Loucy (cell line): ENCODE measurements around the gene COL11A2.

Experiments used
- H2AFZ ChIP-seq: fragments of 200-600 bp; sonication (generic); 2 replicates; pipeline ENCODE4 v1.6.0; 2016; ENCODE audit warnings: antibody characterized with exemption, mild to moderate bottlenecking, low read length, moderate library complexity
- H3F3A ChIP-seq: fragments of 200-600 bp; 2 replicates; pipeline ENCODE4 v1.6.0; 2016; ENCODE audit warnings: antibody characterized with exemption, low read depth, mild to moderate bottlenecking
- H3K27me3 ChIP-seq: fragments of 200-600 bp; sonication (generic); 2 replicates; pipeline ENCODE4 v1.6.1; 2014; ENCODE audit warnings: low read length, mild to moderate bottlenecking; ENCODE audit not compliant: insufficient read depth, poor library complexity, severe bottlenecking
- H3K36me3 ChIP-seq: fragments of 200-600 bp; sonication (generic); 2 replicates; pipeline ENCODE4 v1.6.1; 2016; ENCODE audit warnings: low read length; ENCODE audit not compliant: insufficient read depth
- H3K4me1 ChIP-seq: fragments of 200-600 bp; sonication (generic); 2 replicates; pipeline ENCODE4 v1.5.1; 2014; ENCODE audit warnings: low read length, mild to moderate bottlenecking; ENCODE audit not compliant: insufficient read depth, poor library complexity, severe bottlenecking
- H3K4me2 ChIP-seq: fragments of 200-600 bp; sonication (generic); 2 replicates; pipeline ENCODE4 v1.6.0; 2014; ENCODE audit warnings: antibody characterized with exemption, low read length, low read depth, mild to moderate bottlenecking; ENCODE audit not compliant: poor library complexity, severe bottlenecking
- H3K4me3 ChIP-seq: fragments of 200-600 bp; sonication (generic); 2 replicates; pipeline ENCODE4 v1.5.1; 2014; ENCODE audit warnings: low read length, mild to moderate bottlenecking, mixed read lengths; ENCODE audit not compliant: poor library complexity, severe bottlenecking
- H3K79me2 ChIP-seq: fragments of 200-600 bp; sonication (generic); 2 replicates; pipeline ENCODE4 v1.6.1; 2014; ENCODE audit warnings: low read length; ENCODE audit not compliant: insufficient read depth
- H3K9ac ChIP-seq: fragments of 200-600 bp; sonication (generic); 2 replicates; pipeline ENCODE4 v1.6.0; 2014; ENCODE audit warnings: mild to moderate bottlenecking, low read depth, low read length, moderate library complexity; ENCODE audit not compliant: poor library complexity, severe bottlenecking
- H3K9me2 ChIP-seq: fragments of 200-600 bp; sonication (generic); replicated peaks from 2 replicates; pipeline ENCODE4 v1.6.1; 2016; ENCODE audit warnings: low read depth, low read length, mixed read lengths
- H3K9me3 ChIP-seq: fragments of 200-600 bp; sonication (generic); 2 replicates; pipeline ENCODE4 v1.6.1; 2014; ENCODE audit warnings: mild to moderate bottlenecking, antibody characterized with exemption, low read length, low read depth; ENCODE audit not compliant: insufficient read depth
- H4K20me1 ChIP-seq: fragments of 200-600 bp; sonication (generic); 2 replicates; pipeline ENCODE4 v1.6.0; 2014; ENCODE audit warnings: antibody characterized with exemption, low read length, mild to moderate bottlenecking; ENCODE audit not compliant: insufficient read depth, poor library complexity, severe bottlenecking
- CTCF ChIP-seq: fragments of 200-600 bp; sonication (generic); conservative IDR thresholded peaks from 2 replicates; pipeline ENCODE4 v1.5.1; 2014; ENCODE audit warnings: mild to moderate bottlenecking, antibody characterized with exemption, low read length
- EZH2phosphoT487 ChIP-seq: fragments of 200-600 bp; IDR thresholded peaks from 2 replicates; pipeline ENCODE4 v1.6.1; 2018; ENCODE audit warnings: antibody characterized with exemption, mild to moderate bottlenecking, moderate library complexity, borderline replicate concordance

COL11A2 gene

GRCh38 chr6:33217681-33218080, 25.4 kb upstream of the COL11A2 start:
- Histone ChIP-seq H2AFZ (no peak overlapping the region), H3K4me1 (no peaks in the 10 kb centered on the region), H3K9ac (no peak overlapping the region), H3K36me3 (no peaks in the 10 kb centered on the region), H3K4me3 (no peak overlapping the region), H4K20me1 (no peaks in the 10 kb centered on the region), H3K9me3 (no peaks in the 10 kb centered on the region), H3K4me2 (no peak overlapping the region), H3K79me2 (no peaks in the 10 kb centered on the region), H3F3A (no peaks in the 10 kb centered on the region), H3K9me2 (no peaks in the 10 kb centered on the region), H3K27me3 (no peaks in the 10 kb centered on the region)
- no peak for TF ChIP-seq EZH2phosphoT487
- no peak for TF ChIP-seq CTCF

GRCh38 chr6:33217246-33217645, 25.0 kb upstream of the COL11A2 start:
- Histone ChIP-seq H3K27me3 (no peaks in the 10 kb centered on the region), H3K4me2 (no peak overlapping the region), H2AFZ (no peak overlapping the region), H3F3A (no peaks in the 10 kb centered on the region), H3K9ac (no peak overlapping the region), H3K36me3 (no peaks in the 10 kb centered on the region), H3K9me2 (no peaks in the 10 kb centered on the region), H3K79me2 (no peaks in the 10 kb centered on the region), H3K4me3 (no peak overlapping the region), H3K4me1 (no peaks in the 10 kb centered on the region), H3K9me3 (no peaks in the 10 kb centered on the region), H4K20me1 (no peaks in the 10 kb centered on the region)
- TF ChIP-seq EZH2phosphoT487 = no peak
- no peak for TF ChIP-seq CTCF

GRCh38 chr6:33216117-33216649, 23.9 kb upstream of the COL11A2 start:
- H3K79me2 ChIP-seq = no peaks in the 10 kb centered on the region
- no peak overlapping the region for H3K4me3 ChIP-seq
- no peaks in the 10 kb centered on the region for H3F3A ChIP-seq
- H3K36me3 ChIP-seq = no peaks in the 10 kb centered on the region
- no peaks in the 10 kb centered on the region for H3K27me3 ChIP-seq
- no peak for TF ChIP-seq EZH2phosphoT487
- no peak for TF ChIP-seq CTCF
- no peak overlapping the region for H3K4me2 ChIP-seq
- H3K4me1 ChIP-seq = no peaks in the 10 kb centered on the region
- no peak overlapping the region for H3K9ac ChIP-seq
- H3K9me3 ChIP-seq = no peaks in the 10 kb centered on the region
- no peaks in the 10 kb centered on the region for H4K20me1 ChIP-seq
- H2AFZ ChIP-seq = no peak overlapping the region
- H3K9me2 ChIP-seq = no peaks in the 10 kb centered on the region
